GM12878 (cell line): Measurements from ENCODE around the gene APOM. TPM values are rescaled to one million over a fixed set of nuclear protein-coding genes. Genes with fewer than 3 reads are reported as not detected.

ENCODE experiments used
- ATAC-seq: fragments of 200-7000 bp; cut with Tn5 transposase; 3 replicates; pipeline ENCODE4 v1.9.1; 2020; ENCODE audit warnings: mild to moderate bottlenecking, moderate library complexity
- BruUV-seq: library from RNA; stranded (reverse); fragments of 400-500 nt; replicated peaks from 2 replicates; lab custom pipeline; 2021; lab: Mats Ljungman, UMichigan
- CTCF ChIA-PET: fragments of 300-600 bp; sonication (Branson Sonifier 250); formaldehyde crosslinking; extraction: SDS; loops from one replicate; lab custom pipeline; 2021; ENCODE audit warnings: inconsistent platforms; lab: Yijun Ruan, JAX
- POLR2A ChIA-PET: fragments of 350-600 bp; formaldehyde crosslinking; extraction: SDS; loops from one replicate; lab custom pipeline; 2021; ENCODE audit warnings: inconsistent platforms; lab: Charles Lee
- RAD21 ChIA-PET: fragments of 300-600 bp; sonication (Branson Sonifier 250); formaldehyde crosslinking; loops from one replicate; lab custom pipeline; 2023; ENCODE audit warnings: antibody characterized with exemption; ENCODE audit not compliant: unreplicated experiment; lab: Charles Lee
- SMC1A ChIA-PET: fragments of 300-600 bp; sonication (Branson Sonifier 250); formaldehyde crosslinking; loops from one replicate; lab custom pipeline; 2023; ENCODE audit not compliant: unreplicated experiment, uncharacterized antibody; lab: Charles Lee
- DNase-seq: peaks from one replicate; pipeline ENCODE4 v3.0.0-alpha.2; 2011; ENCODE audit warnings: low read depth, low spot score
- FAIRE-seq: peaks from 3 replicates; lab custom pipeline; 2011; peaks lifted over from hg19 to GRCh38; lab: Jason Lieb, UNC
- H2AFZ ChIP-seq: 2 replicates; pipeline ENCODE4 v1.6.0; 2011; ENCODE audit warnings: low read depth, low read length, control low read depth; ENCODE audit not compliant: control insufficient read depth
- H3K27ac ChIP-seq: 2 replicates; pipeline ENCODE4 v1.5.1; 2011; ENCODE audit warnings: control low read depth; ENCODE audit not compliant: control insufficient read depth, insufficient read depth
- H3K27me3 ChIP-seq, 2 experiments: replicated peaks in 1 of 2; 2 replicates each; pipeline versions ENCODE4 v1.6.0 to v1.6.1; 2011; ENCODE audit warnings: low read length in 1 of 2; ENCODE audit not compliant: control insufficient read depth in 2 of 2, insufficient read depth in 2 of 2
- H3K36me3 ChIP-seq, 2 experiments: 2 replicates each; pipeline ENCODE4 v1.5.1; 2011; ENCODE audit warnings: low read length in 1 of 2; ENCODE audit not compliant: control insufficient read depth in 2 of 2, insufficient read depth in 2 of 2
- H3K4me1 ChIP-seq: 2 replicates; pipeline ENCODE4 v1.6.1; 2011; ENCODE audit warnings: mild to moderate bottlenecking, low read length, moderate library complexity, mixed read lengths; ENCODE audit not compliant: control insufficient read depth, insufficient read depth
- H3K4me2 ChIP-seq: 2 replicates; pipeline ENCODE4 v1.6.0; 2011; ENCODE audit warnings: control low read depth; ENCODE audit not compliant: control insufficient read depth, insufficient read depth
- H3K4me3 ChIP-seq: fragments of 200-600 bp; sonication (generic); 2 replicates; pipeline ENCODE4 v1.5.1; 2016
- H3K79me2 ChIP-seq: 2 replicates; pipeline ENCODE4 v1.6.0; 2011; ENCODE audit warnings: low read length; ENCODE audit not compliant: control insufficient read depth, insufficient read depth
- H3K9ac ChIP-seq: 2 replicates; pipeline ENCODE4 v1.8.0; 2011; ENCODE audit warnings: low read length, control low read depth, mixed read lengths; ENCODE audit not compliant: control insufficient read depth, insufficient read depth
- H3K9me3 ChIP-seq: replicated peaks from 3 replicates; pipeline ENCODE4 v1.5.1; 2011; ENCODE audit warnings: mild to moderate bottlenecking, low read length; ENCODE audit not compliant: control insufficient read depth, insufficient read depth
- H4K20me1 ChIP-seq: 2 replicates; pipeline ENCODE4 v1.6.0; 2011; ENCODE audit not compliant: control insufficient read depth, insufficient read depth
- BCLAF1 ChIP-seq: fragments of 450-650 bp; IDR thresholded peaks from 2 replicates; pipeline ENCODE4 v1.6.1; 2017; ENCODE audit warnings: antibody characterized with exemption, mild to moderate bottlenecking, moderate library complexity
- EGR1 ChIP-seq, 2 experiments: IDR thresholded peaks; 1 replicate in 1 of 2; 2 replicates in 1 of 2; pipeline ENCODE4 v1.6.1; 2011 to 2012; ENCODE audit warnings: low read depth in 2 of 2, low read length in 2 of 2, borderline replicate concordance in 1 of 2, mild to moderate bottlenecking in 1 of 2, moderate library complexity in 1 of 2
- IKZF1 ChIP-seq: fragments of 450-650 bp; conservative IDR thresholded peaks from 2 replicates; pipeline ENCODE4 v1.6.1; 2017; ENCODE audit warnings: antibody characterized with exemption, mild to moderate bottlenecking
- IRF3 ChIP-seq: fragments of 450-650 bp; IDR thresholded peaks from 2 replicates; pipeline ENCODE4 v1.6.1; 2014; ENCODE audit warnings: mild to moderate bottlenecking
- MTA3 ChIP-seq: IDR thresholded peaks from 2 replicates; pipeline ENCODE4 v1.6.1; 2012; ENCODE audit warnings: low read length, inconsistent platforms, borderline replicate concordance
- PAX5 ChIP-seq: IDR thresholded peaks from 2 replicates; pipeline ENCODE4 v1.6.1; 2011; ENCODE audit warnings: low read depth, low read length, borderline replicate concordance
- POLR2A ChIP-seq: IDR thresholded peaks from 2 replicates; pipeline ENCODE4 v1.6.1; 2011; ENCODE audit warnings: low read depth, mild to moderate bottlenecking, low read length
- RAD51 ChIP-seq: fragments of 450-650 bp; IDR thresholded peaks from 2 replicates; pipeline ENCODE4 v1.6.1; 2016; ENCODE audit warnings: moderate library complexity, mild to moderate bottlenecking, inconsistent platforms
- RFX5 ChIP-seq: IDR thresholded peaks from 2 replicates; pipeline ENCODE4 v1.6.1; 2011; ENCODE audit warnings: low read depth, low read length, improper control_type of control experiment
- SIN3A ChIP-seq: IDR thresholded peaks from 2 replicates; pipeline ENCODE4 v1.6.1; 2012; ENCODE audit warnings: low read depth, low read length, improper control_type of control experiment
- SMC3 ChIP-seq: IDR thresholded peaks from 2 replicates; pipeline ENCODE4 v1.6.1; 2011; ENCODE audit warnings: low read length, improper control_type of control experiment, borderline replicate concordance
- USF1 ChIP-seq: IDR thresholded peaks from 2 replicates; pipeline ENCODE4 v1.6.1; 2011; ENCODE audit warnings: borderline replicate concordance, low read depth, mild to moderate bottlenecking, moderate library complexity, mixed read lengths, low read length; ENCODE audit not compliant: insufficient read depth; ENCODE audit errors: extremely low read length
- WRNIP1 ChIP-seq: IDR thresholded peaks from 2 replicates; pipeline ENCODE4 v1.6.1; 2011; ENCODE audit warnings: low read depth, low read length, improper control_type of control experiment, borderline replicate concordance
- ZNF687 ChIP-seq: fragments of 450-650 bp; IDR thresholded peaks from 2 replicates; pipeline ENCODE4 v1.6.1; 2017; ENCODE audit warnings: mild to moderate bottlenecking, moderate library complexity
- WGBS: methylation state at CpG from one replicate; pipeline ENCODE4 v1.1.6; 2016; ENCODE audit warnings: low lambda C conversion rate; ENCODE audit not compliant: insufficient replicate concordance, insufficient coverage; ENCODE audit errors: missing lambda C conversion rate; 5-methylcytosine and 5-hydroxymethylcytosine counted together
- in situ Hi-C: fragments of 300-500 bp; cut with MboI; formaldehyde crosslinking; loops from 9 replicates; pipeline ENCODE4 v1.14.3; 2018; ENCODE audit warnings: mixed read lengths
- intact Hi-C: fragments of 100-400 bp; cut with micrococcal nuclease; formaldehyde crosslinking; loops from one replicate; pipeline ENCODE4 v1.14.2; 2022; ENCODE audit not compliant: unreplicated experiment
- polyA plus RNA-seq, 11 experiments: library from polyadenylated mRNA; depleted of rRNA in 4 of 11; unstranded in 6 of 11; stranded (reverse) in 5 of 11; fragments of >200 nt; fragmentation: Nextera tagmentation in 4 of 11; fragmentation: Illumina TruSeq in 1 of 11; extraction: Ambion mirVana in 4 of 11; extraction: Trizol in 1 of 11; gene quantifications; 1 replicate in 1 of 11; 2 replicates in 10 of 11; pipeline versions ENCODE4 v1.2.1 to v1.2.3, GENCODE V29; 2011 to 2016; ENCODE audit warnings: inconsistent platforms in 2 of 11, missing spikeins in 2 of 11, low read depth in 1 of 11
- total RNA-seq, 4 experiments: library from RNA; depleted of rRNA in 3 of 4; stranded (reverse); fragments of >200 nt in 3 of 4; fragmentation: Illumina TruSeq in 1 of 4; extraction: Trizol in 1 of 4; gene quantifications; 2 replicates each; pipeline versions ENCODE4 v1.2.1 to v1.2.3, GENCODE V29; 2013 to 2021

Gene APOM
- total and polyA plus RNA-seq, 10 of the 15 experiments (the other 5 are each of a cell fraction or from before 2014, with no cell fraction given), result 4.0 to 14.1 (median 7.1) TPM

GRCh38 chr6:31627690-31628287, 27.9 kb upstream of the APOM start:
- Histone ChIP-seq H3K27ac (no peak overlapping the region), H3K27me3 (no peaks in the 10 kb centered on the region), H3K4me1 (no peaks in the 10 kb centered on the region; the same call in 1 of the 2 replicates), H3K4me2 (no peak overlapping the region), H3K9ac (no peak overlapping the region), H3K9me3 (no peaks in the 10 kb centered on the region), H3K79me2 (peaks cover 16% of the 10 kb centered on the region), H3K36me3 (peaks cover 51 to 66% of the 10 kb centered on the region in 2 experiments), H3K4me3 (no peak overlapping the region), H2AFZ (no peak overlapping the region), H4K20me1 (no peaks in the 10 kb centered on the region)
- ChIA-PET POLR2A (interaction anchor here (1.2 to 1.6 kb wide), 3 partner anchors 11 to 33 kb away, joined by 3 to 8 read pairs (median 3); partner anchors contain the start of gene C6orf47), RAD21 (no interaction called here), SMC1A (interaction anchor here (1.3 kb wide), 1 partner anchor 24 kb away, joined by 9 read pairs; the partner anchor contains the start of gene BAG6), CTCF (no interaction called here)
- no peak for ATAC-seq
- no peak for FAIRE-seq
- no peak for DNase-seq
- intact Hi-C loops, result no loop called here
- 98% methylated on average over 10 of the region's 19 CpGs for WGBS
- in situ Hi-C loops, result no loop called here
- BruUV-seq, result no TSS peak
- TF ChIP-seq RAD51 (no peak), BCLAF1 (no peak), IRF3 (no peak), USF1 (no peak), POLR2A (no peak), RFX5 (no peak), EGR1 (IDR thresholded peaks at IDR 0.05; ENCODE audit: borderline replicate concordance in 1 of 2, low read depth in 2 of 2, low read length in 2 of 2) (no peak), WRNIP1 (no peak), SMC3 (no peak), ZNF687 (no peak), MTA3 (no peak), SIN3A (no peak), PAX5 (no peak), IKZF1 (no peak)
